SK-N-SH (cell line): Measurements from ENCODE around the gene CRB3. TPM values are rescaled to one million over a fixed set of nuclear protein-coding genes. Genes with fewer than 3 reads are reported as not detected.

ENCODE experiments used
- CTCF ChIA-PET: fragments of 300-600, 350-600 bp; formaldehyde crosslinking; extraction: SDS; loops from one replicate; lab custom pipeline; 2021; lab: Yijun Ruan, JAX
- POLR2A ChIA-PET: fragments of 350-600 bp; sonication (Branson Sonifier 250); formaldehyde crosslinking; extraction: SDS; loops from one replicate; lab custom pipeline; 2020; ENCODE audit warnings: antibody characterized with exemption, inconsistent platforms; lab: Yijun Ruan, JAX
- DNase-seq: peaks from one replicate; pipeline ENCODE4 v3.0.0; 2012
- H2AFZ ChIP-seq: fragments of 200-600 bp; sonication (generic); 2 replicates; pipeline ENCODE4 v1.8.1; 2016; ENCODE audit warnings: antibody characterized with exemption, mild to moderate bottlenecking, low read depth
- H3F3A ChIP-seq: fragments of 200-600 bp; sonication (generic); replicated peaks from 2 replicates; pipeline ENCODE3; 2016; ENCODE audit warnings: antibody characterized with exemption, mild to moderate bottlenecking; ENCODE audit not compliant: insufficient read depth
- H3K27ac ChIP-seq, 2 experiments: fragments of 200-500 bp in 1 of 2; fragments of 200-600 bp in 1 of 2; sonication (Bioruptor generic) in 1 of 2; sonication (generic), shearing (Covaris generic) in 1 of 2; 2 replicates each; pipeline versions ENCODE4 v1.5.1 to v1.6.1; 2014 to 2016; ENCODE audit warnings: low read depth in 2 of 2, inconsistent platforms in 1 of 2, low read length in 1 of 2, mild to moderate bottlenecking in 1 of 2, mixed read lengths in 1 of 2
- H3K27me3 ChIP-seq: fragments of 200-600 bp; sonication (generic), shearing (Covaris generic); 2 replicates; pipeline ENCODE4 v1.6.1; 2016; ENCODE audit warnings: mixed run types; ENCODE audit not compliant: insufficient read depth
- H3K36me3 ChIP-seq, 2 experiments: fragments of 200-500 bp in 1 of 2; fragments of 200-600 bp in 1 of 2; sonication (Bioruptor generic) in 1 of 2; sonication (generic) in 1 of 2; replicated peaks in 1 of 2; 2 replicates each; pipeline versions ENCODE3 to v1.5.1; 2014 to 2016; ENCODE audit warnings: low read length in 1 of 2, mild to moderate bottlenecking in 1 of 2; ENCODE audit not compliant: insufficient read depth in 2 of 2, control insufficient read depth in 1 of 2
- H3K4me1 ChIP-seq, 2 experiments: fragments of 200-500 bp in 1 of 2; fragments of 200-600 bp in 1 of 2; sonication (Bioruptor generic) in 1 of 2; sonication (generic), shearing (Covaris generic) in 1 of 2; 2 replicates each; pipeline versions ENCODE4 v1.5.1 to v1.6.1; 2014 to 2016; ENCODE audit warnings: low read depth in 1 of 2, low read length in 1 of 2, mixed run types in 1 of 2; ENCODE audit not compliant: insufficient read depth in 2 of 2, control insufficient read depth in 1 of 2
- H3K4me2 ChIP-seq: fragments of 200-600 bp; sonication (generic), shearing (Covaris generic); 2 replicates; pipeline ENCODE4 v1.6.1; 2017; ENCODE audit warnings: mixed run types
- H3K4me3 ChIP-seq, 2 experiments: fragments of 200-500 bp in 1 of 2; fragments of 200-600 bp in 1 of 2; sonication (Bioruptor generic) in 1 of 2; sonication (generic), shearing (Covaris generic) in 1 of 2; 2 replicates each; pipeline versions ENCODE4 v1.5.1 to v1.8.1; 2014 to 2016; ENCODE audit warnings: low read depth in 2 of 2, inconsistent platforms in 1 of 2, low read length in 1 of 2, mild to moderate bottlenecking in 1 of 2, mixed read lengths in 1 of 2, moderate library complexity in 1 of 2
- H3K79me2 ChIP-seq: fragments of 200-600 bp; sonication (generic); 2 replicates; pipeline ENCODE4 v1.8.1; 2017; ENCODE audit warnings: mild to moderate bottlenecking; ENCODE audit not compliant: insufficient read depth
- H3K9ac ChIP-seq: fragments of 200-600 bp; sonication (generic); 2 replicates; pipeline ENCODE4 v1.6.1; 2017; ENCODE audit warnings: mixed run types
- H3K9me2 ChIP-seq: fragments of 200-600 bp; sonication (generic); 2 replicates; pipeline ENCODE4 v1.6.1; 2017; ENCODE audit warnings: mixed run types
- H3K9me3 ChIP-seq: fragments of 200-600 bp; sonication (generic); 2 replicates; pipeline ENCODE4 v1.6.1; 2017; ENCODE audit warnings: mixed run types, mild to moderate bottlenecking, moderate library complexity
- H4K20me1 ChIP-seq: fragments of 200-600 bp; sonication (generic); 2 replicates; pipeline ENCODE4 v1.6.1; 2017; ENCODE audit warnings: mild to moderate bottlenecking, mixed run types; ENCODE audit not compliant: insufficient read depth
- CTCF ChIP-seq: fragments of 200-600 bp; sonication (generic); IDR thresholded peaks from 2 replicates; pipeline ENCODE4 v1.6.1; 2017; ENCODE audit warnings: antibody characterized with exemption, mild to moderate bottlenecking, moderate library complexity
- EP300 ChIP-seq, 2 experiments: IDR thresholded peaks; 2 replicates each; pipeline versions ENCODE4 v1.4.0 to v1.6.1; 2012; ENCODE audit warnings: borderline replicate concordance in 1 of 2, low read depth in 1 of 2, low read length in 1 of 2
- EZH2phosphoT487 ChIP-seq: fragments of 200-600 bp; sonication (generic); IDR thresholded peaks from 2 replicates; pipeline ENCODE4 v1.6.1; 2017; ENCODE audit warnings: low read depth, mixed run types, mild to moderate bottlenecking, antibody characterized with exemption, moderate library complexity, borderline replicate concordance
- FOXJ3 ChIP-seq: sonication (generic); formaldehyde crosslinking; IDR thresholded peaks from 2 replicates; pipeline ENCODE4 v1.5.1; 2020; ENCODE audit warnings: mild to moderate bottlenecking, missing genetic modification reagents
- GABPA ChIP-seq: IDR thresholded peaks from 2 replicates; pipeline ENCODE4 v1.4.0; 2012; ENCODE audit warnings: low read depth, mild to moderate bottlenecking
- MEF2A ChIP-seq: IDR thresholded peaks from 2 replicates; pipeline ENCODE4 v1.4.0; 2012; ENCODE audit warnings: low read depth, borderline replicate concordance
- MXI1 ChIP-seq: IDR thresholded peaks from 2 replicates; pipeline ENCODE4 v1.6.1; 2012; ENCODE audit warnings: mild to moderate bottlenecking, low read depth, low read length, improper control_type of control experiment
- NFIC ChIP-seq: IDR thresholded peaks from 2 replicates; pipeline ENCODE4 v1.4.0; 2012; ENCODE audit warnings: borderline replicate concordance
- NRF1 ChIP-seq: IDR thresholded peaks from 2 replicates; pipeline ENCODE4 v1.6.1; 2012; ENCODE audit warnings: low read depth, mild to moderate bottlenecking, low read length
- PBX3 ChIP-seq: IDR thresholded peaks from 2 replicates; pipeline ENCODE4; 2012
- RAD21 ChIP-seq: IDR thresholded peaks from 2 replicates; pipeline ENCODE4 v1.6.1; 2012; ENCODE audit warnings: mild to moderate bottlenecking, low read length
- RCOR1 ChIP-seq: fragments of 150-350 bp; IDR thresholded peaks from 2 replicates; pipeline ENCODE4 v1.6.1; 2017; ENCODE audit warnings: antibody characterized with exemption, low read length
- REST ChIP-seq: IDR thresholded peaks from 2 replicates; pipeline ENCODE4 v1.6.1; 2012; ENCODE audit warnings: mild to moderate bottlenecking, low read depth, low read length, moderate library complexity
- RFX5 ChIP-seq: IDR thresholded peaks from 2 replicates; pipeline ENCODE4 v1.6.1; 2012; ENCODE audit warnings: mild to moderate bottlenecking, improper control_type of control experiment, low read length
- TCF12 ChIP-seq: IDR thresholded peaks from 2 replicates; pipeline ENCODE4 v1.4.0; 2012
- WGBS: methylation state at CpG from one replicate; pipeline ENCODE4 v1.1.6; 2017; ENCODE audit warnings: low lambda C conversion rate; 5-methylcytosine and 5-hydroxymethylcytosine counted together
- polyA plus RNA-seq, 3 experiments: library from polyadenylated mRNA; depleted of rRNA; stranded (reverse); fragments of >200 nt; gene quantifications; 2 replicates each; pipeline ENCODE4 v1.2.3, GENCODE V29; 2012

Gene CRB3
- polyA plus RNA-seq, 1 of the 3 experiments (the other 2 are of a cell fraction) = not detected

- TF ChIP-seq REST = no peak
- no peak for TF ChIP-seq PBX3
- no peak for TF ChIP-seq FOXJ3 (CRISPR knock-in tag)
- TF ChIP-seq RFX5 = no peak
- no peak for TF ChIP-seq NRF1
- TF ChIP-seq TCF12 = no peak
- TF ChIP-seq CTCF = no peak
- no peak for TF ChIP-seq RCOR1
- TF ChIP-seq GABPA = no peak
- no peak for TF ChIP-seq MEF2A
- no peak for TF ChIP-seq EZH2phosphoT487
These were observed 30.4 kb upstream of the CRB3 start, which contains the start of gene SLC25A41 (continued) for GRCh38 chr19:6433663-6434062.

GRCh38 chr19:6439743-6440142 lies 24.3 kb upstream of the CRB3 start:
- no peak for TF ChIP-seq EP300 (IDR thresholded peaks at IDR 0.05; ENCODE audit: borderline replicate concordance in 1 of 2, low read depth in 1 of 2, low read length in 1 of 2)
- TF ChIP-seq MXI1 = no peak
- TF ChIP-seq TCF12 = no peak
- TF ChIP-seq RAD21 = no peak
- TF ChIP-seq NFIC = no peak
- no peak for TF ChIP-seq PBX3
- Histone ChIP-seq H3K9me3 (no peaks in the 10 kb centered on the region), H3K9me2 (no peaks in the 10 kb centered on the region), H2AFZ (no peak overlapping the region), H3K27ac (no peak overlapping the region), H3K79me2 (no peaks in the 10 kb centered on the region), H4K20me1 (no peaks in the 10 kb centered on the region), H3K4me1 (no peaks in the 10 kb centered on the region), H3K27me3 (no peaks in the 10 kb centered on the region), H3F3A (no peaks in the 10 kb centered on the region), H3K9ac (no peak overlapping the region), H3K36me3 (no peaks in the 10 kb centered on the region), H3K4me2 (no peak overlapping the region), H3K4me3 (no peak overlapping the region)
- CTCF ChIA-PET = no interaction called here
- POLR2A ChIA-PET = interaction anchor here (0.6 kb wide), 1 partner anchor 67 kb away, joined by 3 read pairs; the partner anchor contains the start of gene ALKBH7
- no peak for DNase-seq
- 88% methylated on average over 4 of the region's 4 CpGs for WGBS
